22Rv1 (cell line): Measurements from ENCODE around the gene FBXL4.

ENCODE experiments used
- CTCF ChIP-seq: fragments of 450-650 bp; IDR thresholded peaks from 2 replicates; pipeline ENCODE4 v1.5.1; 2017; ENCODE audit warnings: mild to moderate bottlenecking
- ZFX ChIP-seq: fragments of 450-650 bp; IDR thresholded peaks from 2 replicates; pipeline ENCODE4 v1.6.1; 2017; ENCODE audit warnings: antibody characterized with exemption, borderline replicate concordance

- no peak for TF ChIP-seq CTCF
- no peak for TF ChIP-seq ZFX
These were observed 20.2 kb downstream of the FBXL4 start for GRCh38 chr6:98927534-98927933.
